Smooth muscle cell (in vitro differentiated cells): ENCODE measurements around the gene FRS2. TPM values are rescaled to one million over a fixed set of nuclear protein-coding genes. Genes with fewer than 3 reads are reported as not detected.

Experiments
- DNase-seq: peaks from one replicate; lab custom pipeline; 2025; ENCODE audit not compliant: unreplicated experiment; lab: John Stamatoyannopoulos, UW
- H2AFZ ChIP-seq: fragments of 200-600 bp; sonication (generic); 2 replicates; pipeline ENCODE4 v1.6.0; 2016; ENCODE audit warnings: antibody characterized with exemption, low read depth, mild to moderate bottlenecking
- H3F3A ChIP-seq: fragments of 200-600 bp; sonication (generic); 2 replicates; pipeline ENCODE4 v1.6.0; 2017; ENCODE audit warnings: antibody characterized with exemption, low read depth
- H3K27ac ChIP-seq: fragments of 200-600 bp; sonication (generic); 2 replicates; pipeline ENCODE4 v1.5.1; 2016; ENCODE audit warnings: low read depth, mild to moderate bottlenecking
- H3K27me3 ChIP-seq: fragments of 200-600 bp; sonication (generic); 2 replicates; pipeline ENCODE4 v1.6.1; 2016; ENCODE audit warnings: low read depth, mild to moderate bottlenecking
- H3K36me3 ChIP-seq: fragments of 200-600 bp; sonication (generic); 2 replicates; pipeline ENCODE4 v1.5.1; 2016; ENCODE audit warnings: low read depth
- H3K4me1 ChIP-seq: fragments of 200-600 bp; sonication (generic); 2 replicates; pipeline ENCODE4 v1.5.1; 2016; ENCODE audit warnings: low read depth
- H3K4me2 ChIP-seq: fragments of 200-600 bp; sonication (generic); 2 replicates; pipeline ENCODE4 v1.6.0; 2016; ENCODE audit warnings: mild to moderate bottlenecking
- H3K4me3 ChIP-seq: fragments of 200-600 bp; sonication (generic); 2 replicates; pipeline ENCODE4 v1.5.1; 2016; ENCODE audit warnings: mild to moderate bottlenecking
- H3K79me2 ChIP-seq: fragments of 200-600 bp; sonication (generic); 2 replicates; pipeline ENCODE4 v1.6.0; 2016; ENCODE audit warnings: low read depth, mild to moderate bottlenecking
- H3K9ac ChIP-seq: fragments of 200-600 bp; sonication (generic); 2 replicates; pipeline ENCODE4 v1.6.0; 2016; ENCODE audit warnings: low read depth
- H3K9me3 ChIP-seq: fragments of 200-600 bp; sonication (generic); replicated peaks from 2 replicates; pipeline ENCODE4 v1.5.1; 2016; ENCODE audit warnings: low read depth
- H4K20me1 ChIP-seq: fragments of 200-600 bp; sonication (generic); 2 replicates; pipeline ENCODE4 v1.6.0; 2016; ENCODE audit warnings: low read depth
- WGBS: methylation state at CpG from one replicate; pipeline ENCODE4 v1.1.7; 2016; ENCODE audit warnings: low lambda C conversion rate; 5-methylcytosine and 5-hydroxymethylcytosine counted together
- polyA plus RNA-seq: library from polyadenylated mRNA; unstranded; fragments of >200 nt; fragmentation: Nextera tagmentation; extraction: Ambion mirVana; gene quantifications from 2 replicates; pipeline ENCODE4 v1.2.1, GENCODE V29; 2016
- total RNA-seq: library from RNA; depleted of rRNA; stranded (reverse); fragments of >200 nt; gene quantifications from 2 replicates; pipeline ENCODE4 v1.2.3, GENCODE V29; 2014
- TF ChIP-seq, protein P1 (sequence below): fragments of 200-600 bp; sonication (generic); IDR thresholded peaks from 2 replicates; pipeline ENCODE4 v1.5.1; 2017; ENCODE audit warnings: borderline replicate concordance, mild to moderate bottlenecking, antibody characterized with exemption; ENCODE audit not compliant: insufficient read depth, poor library complexity, severe bottlenecking

FRS2 gene
- total and polyA plus RNA-seq, 2 experiments from 2014 or later, result 23.8 to 90.2 TPM

DNA sequence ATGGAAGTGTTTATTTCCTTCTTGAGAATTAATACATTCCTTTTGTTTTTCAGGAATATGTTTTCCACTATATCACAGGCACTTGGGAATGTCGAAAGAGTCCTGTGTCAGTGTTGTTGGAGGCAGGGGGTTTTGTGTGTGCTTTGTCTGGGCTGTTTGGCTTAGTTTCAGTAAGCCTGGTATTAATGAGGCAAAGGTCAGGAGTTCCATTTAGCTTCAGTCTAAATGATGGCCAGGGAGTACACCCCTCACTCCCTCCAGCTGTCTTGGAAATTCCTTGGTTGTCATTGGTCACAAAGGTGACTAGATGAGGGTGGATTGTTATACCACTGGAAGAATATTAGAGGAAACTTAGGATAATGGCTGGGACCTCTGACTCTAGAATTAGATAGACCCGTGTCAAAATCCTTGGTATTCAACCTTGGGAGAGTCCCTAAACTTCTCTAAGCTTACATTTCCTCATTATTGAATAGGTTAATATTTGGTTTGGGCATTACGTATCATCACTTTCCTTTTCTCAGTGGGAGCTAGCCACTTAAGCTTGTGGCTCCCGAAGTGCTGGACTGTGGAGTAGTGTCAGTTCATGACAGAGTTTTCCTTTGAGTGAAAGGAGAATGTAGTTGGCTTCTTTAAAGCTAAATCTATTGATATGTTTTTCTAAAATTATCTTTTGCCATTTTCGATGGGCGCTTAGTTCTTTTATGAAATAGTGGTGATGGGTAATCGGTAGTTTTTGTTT lies 5.2 kb downstream of the FRS2 start:
- Histone ChIP-seq H3K9ac (peak overlapping the region; percentile 17), H4K20me1 (peaks cover 94% of the 10 kb centered on the region), H3K27me3 (no peaks in the 10 kb centered on the region), H3K36me3 (no peaks in the 10 kb centered on the region), H2AFZ (no peak overlapping the region), H3K27ac (peak overlapping the region; percentile 98), H3K4me3 (peak overlapping the region; percentile 0), H3F3A (peaks cover 12% of the 10 kb centered on the region), H3K4me1 (peaks cover 56% of the 10 kb centered on the region), H3K79me2 (peaks cover 100% of the 10 kb centered on the region), H3K9me3 (no peaks in the 10 kb centered on the region), H3K4me2 (peak overlapping the region; percentile 94)
- no peak for DNase-seq
- 63% methylated on average over 7 of the region's 7 CpGs for WGBS
- TF ChIP-seq, protein P1, sequence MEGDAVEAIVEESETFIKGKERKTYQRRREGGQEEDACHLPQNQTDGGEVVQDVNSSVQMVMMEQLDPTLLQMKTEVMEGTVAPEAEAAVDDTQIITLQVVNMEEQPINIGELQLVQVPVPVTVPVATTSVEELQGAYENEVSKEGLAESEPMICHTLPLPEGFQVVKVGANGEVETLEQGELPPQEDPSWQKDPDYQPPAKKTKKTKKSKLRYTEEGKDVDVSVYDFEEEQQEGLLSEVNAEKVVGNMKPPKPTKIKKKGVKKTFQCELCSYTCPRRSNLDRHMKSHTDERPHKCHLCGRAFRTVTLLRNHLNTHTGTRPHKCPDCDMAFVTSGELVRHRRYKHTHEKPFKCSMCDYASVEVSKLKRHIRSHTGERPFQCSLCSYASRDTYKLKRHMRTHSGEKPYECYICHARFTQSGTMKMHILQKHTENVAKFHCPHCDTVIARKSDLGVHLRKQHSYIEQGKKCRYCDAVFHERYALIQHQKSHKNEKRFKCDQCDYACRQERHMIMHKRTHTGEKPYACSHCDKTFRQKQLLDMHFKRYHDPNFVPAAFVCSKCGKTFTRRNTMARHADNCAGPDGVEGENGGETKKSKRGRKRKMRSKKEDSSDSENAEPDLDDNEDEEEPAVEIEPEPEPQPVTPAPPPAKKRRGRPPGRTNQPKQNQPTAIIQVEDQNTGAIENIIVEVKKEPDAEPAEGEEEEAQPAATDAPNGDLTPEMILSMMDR, result no peak

DNA sequence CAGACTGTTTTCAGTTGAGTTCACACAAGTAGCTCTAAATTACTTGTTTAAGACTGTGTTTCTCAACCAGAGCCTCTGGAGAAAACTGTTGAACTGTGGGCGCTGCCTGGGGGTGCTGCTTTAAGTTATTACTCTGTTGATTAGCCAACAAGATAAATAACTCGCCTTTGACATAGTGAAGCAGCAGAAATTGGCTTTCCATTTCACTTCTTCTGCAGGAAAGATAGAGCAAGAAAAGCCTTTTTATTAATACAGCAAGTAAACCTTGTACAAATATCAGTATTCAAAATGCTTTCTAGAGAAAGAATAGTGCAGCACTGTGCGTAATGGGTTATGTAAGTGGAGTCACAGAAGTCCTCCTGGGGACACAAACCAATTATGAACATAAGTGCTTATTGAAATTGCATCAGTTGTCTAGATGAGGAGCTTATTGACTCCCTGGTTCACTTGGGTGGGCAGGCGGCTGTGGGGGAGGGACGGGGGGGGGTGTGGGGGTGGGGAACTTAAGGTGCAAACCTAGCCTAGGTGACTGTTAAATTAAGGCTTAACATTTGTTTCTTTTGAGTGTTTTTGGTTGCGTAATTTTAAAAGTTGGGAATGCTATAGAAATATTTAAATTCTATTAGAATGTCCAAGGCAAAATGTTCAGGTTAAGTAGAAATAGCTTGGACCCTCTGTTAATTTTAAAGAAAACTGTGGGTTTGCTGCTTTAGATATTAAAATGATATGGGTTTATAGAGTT lies 6.3 kb downstream of the FRS2 start:
- Histone ChIP-seq H3K27ac (peak overlapping the region; percentile 98), H3K27me3 (no peaks in the 10 kb centered on the region), H3K9ac (no peak overlapping the region), H4K20me1 (peaks cover 98% of the 10 kb centered on the region), H2AFZ (no peak overlapping the region), H3K9me3 (no peaks in the 10 kb centered on the region), H3K4me3 (no peak overlapping the region), H3K36me3 (no peaks in the 10 kb centered on the region), H3K79me2 (peaks cover 100% of the 10 kb centered on the region), H3F3A (peaks cover 6% of the 10 kb centered on the region), H3K4me1 (peaks cover 51% of the 10 kb centered on the region), H3K4me2 (peak overlapping the region; percentile 94)
- no peak for DNase-seq
- TF ChIP-seq, protein P1, result no peak
- 66% methylated on average over 6 of the region's 6 CpGs for WGBS

DNA sequence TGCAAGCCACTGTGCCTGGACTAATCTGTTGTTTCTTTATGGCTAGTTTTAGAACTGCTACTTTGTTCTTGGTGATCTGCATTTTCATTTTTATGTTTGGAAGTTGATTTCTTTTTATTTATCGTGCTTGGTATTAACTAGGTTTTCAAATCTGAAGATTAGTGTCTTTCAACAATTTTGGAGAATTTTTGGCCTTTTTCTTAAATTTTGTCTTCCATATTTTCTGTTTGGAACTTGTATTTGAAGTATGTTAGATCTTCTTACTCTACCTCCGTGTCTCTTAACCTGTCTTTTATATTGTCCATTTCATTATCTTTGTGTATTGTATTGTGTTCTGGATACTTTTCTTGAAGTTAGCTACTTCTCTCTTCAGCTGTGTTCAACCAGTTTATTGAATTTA lies 9.5 kb downstream of the FRS2 start:
- Histone ChIP-seq H3K4me1 (peaks cover 22% of the 10 kb centered on the region), H3K4me3 (no peak overlapping the region), H2AFZ (no peak overlapping the region), H4K20me1 (peaks cover 96% of the 10 kb centered on the region), H3K4me2 (peak overlapping the region; percentile 24), H3K9ac (no peak overlapping the region), H3K27me3 (no peaks in the 10 kb centered on the region), H3K9me3 (no peaks in the 10 kb centered on the region), H3K36me3 (no peaks in the 10 kb centered on the region), H3K27ac (no peak overlapping the region), H3F3A (peaks cover 9% of the 10 kb centered on the region), H3K79me2 (peaks cover 100% of the 10 kb centered on the region)
- no peak for DNase-seq
- TF ChIP-seq, protein P1, result no peak
- WGBS, result 99% methylated on average over 2 of the region's 2 CpGs
